Measurements from ENCODE around the gene PTRHD1.

Gene PTRHD1

DNA sequence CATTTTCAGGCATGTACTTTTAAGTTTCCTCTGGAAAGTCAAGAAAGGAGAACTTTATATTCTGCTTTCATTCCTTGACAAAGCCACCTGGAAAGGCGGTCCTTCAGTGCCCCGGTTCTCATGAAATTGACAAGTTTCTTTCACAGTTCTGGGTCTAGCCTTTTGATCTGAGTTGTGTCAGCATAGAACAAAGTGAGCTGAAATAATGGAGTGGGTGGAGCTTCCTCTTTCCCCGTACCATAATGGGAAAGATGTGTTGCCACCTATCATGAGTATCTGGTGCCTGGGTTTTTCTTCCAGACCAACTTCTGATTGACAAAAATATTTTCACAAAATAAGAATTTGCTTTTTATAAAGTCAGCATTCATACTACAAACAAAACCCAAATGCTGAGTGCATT lies 49.3 kb downstream of the PTRHD1 start:
- no peak overlapping the region for H3K4me2 ChIP-seq (ENCODE audit: low read length)
- no peak for TF ChIP-seq EZH2phosphoT487 (IDR thresholded peaks at IDR 0.05; ENCODE audit: low read depth)
- TF ChIP-seq, protein P1, sequence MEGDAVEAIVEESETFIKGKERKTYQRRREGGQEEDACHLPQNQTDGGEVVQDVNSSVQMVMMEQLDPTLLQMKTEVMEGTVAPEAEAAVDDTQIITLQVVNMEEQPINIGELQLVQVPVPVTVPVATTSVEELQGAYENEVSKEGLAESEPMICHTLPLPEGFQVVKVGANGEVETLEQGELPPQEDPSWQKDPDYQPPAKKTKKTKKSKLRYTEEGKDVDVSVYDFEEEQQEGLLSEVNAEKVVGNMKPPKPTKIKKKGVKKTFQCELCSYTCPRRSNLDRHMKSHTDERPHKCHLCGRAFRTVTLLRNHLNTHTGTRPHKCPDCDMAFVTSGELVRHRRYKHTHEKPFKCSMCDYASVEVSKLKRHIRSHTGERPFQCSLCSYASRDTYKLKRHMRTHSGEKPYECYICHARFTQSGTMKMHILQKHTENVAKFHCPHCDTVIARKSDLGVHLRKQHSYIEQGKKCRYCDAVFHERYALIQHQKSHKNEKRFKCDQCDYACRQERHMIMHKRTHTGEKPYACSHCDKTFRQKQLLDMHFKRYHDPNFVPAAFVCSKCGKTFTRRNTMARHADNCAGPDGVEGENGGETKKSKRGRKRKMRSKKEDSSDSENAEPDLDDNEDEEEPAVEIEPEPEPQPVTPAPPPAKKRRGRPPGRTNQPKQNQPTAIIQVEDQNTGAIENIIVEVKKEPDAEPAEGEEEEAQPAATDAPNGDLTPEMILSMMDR (IDR thresholded peaks at IDR 0.05; ENCODE audit: low read depth, low read length), result no peak
- no peaks in the 10 kb centered on the region for H3K9me3 ChIP-seq (ENCODE audit: insufficient read depth, low read length)
- H4K20me1 ChIP-seq (ENCODE audit: insufficient read depth, low read length), result no peaks in the 10 kb centered on the region
- H3K4me1 ChIP-seq (ENCODE audit: low read length), result peaks cover 10% of the 10 kb centered on the region
- H3K9ac ChIP-seq (ENCODE audit: low read length), result no peak overlapping the region
- no peaks in the 10 kb centered on the region for H3K36me3 ChIP-seq (replicated peaks; ENCODE audit: low read depth, low read length)
- H3K4me3 ChIP-seq (ENCODE audit: low read length), result no peak overlapping the region
- H3K79me2 ChIP-seq (ENCODE audit: low read length), result no peaks in the 10 kb centered on the region
- H2AFZ ChIP-seq (ENCODE audit: low read depth, low read length), result no peak overlapping the region
- H3K27ac ChIP-seq (ENCODE audit: low read length), result no peak overlapping the region
- H3K27me3 ChIP-seq (ENCODE audit: low read depth, low read length), result no peaks in the 10 kb centered on the region

DNA sequence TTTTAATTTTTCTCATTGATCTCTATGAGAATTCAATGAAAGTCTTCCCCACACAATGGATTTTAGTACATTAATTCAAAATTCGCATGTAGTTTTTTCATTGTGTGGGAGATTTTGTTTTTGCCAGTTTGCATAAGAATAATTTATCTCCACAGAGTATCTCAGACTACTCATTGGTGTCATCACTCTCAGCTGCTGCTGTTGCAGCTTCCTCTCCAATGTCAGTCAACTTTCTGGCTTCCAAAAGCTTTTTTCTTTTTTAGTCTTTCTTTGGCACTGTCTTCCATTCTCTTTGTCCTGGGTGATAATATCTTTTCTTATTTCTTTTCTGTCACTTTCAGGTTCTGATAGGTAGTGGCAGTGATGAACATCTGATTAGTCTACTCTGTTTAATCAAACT lies 50.5 kb downstream of the PTRHD1 start:
- TF ChIP-seq, protein P1 (IDR thresholded peaks at IDR 0.05; ENCODE audit: low read depth, low read length), result no peak
- TF ChIP-seq EZH2phosphoT487 (IDR thresholded peaks at IDR 0.05; ENCODE audit: low read depth), result no peak
- Histone ChIP-seq H3K4me2 (ENCODE audit: low read length) (no peak overlapping the region), H3K4me3 (ENCODE audit: low read length) (no peak overlapping the region), H3K9me3 (ENCODE audit: insufficient read depth, low read length) (no peaks in the 10 kb centered on the region), H3K27me3 (ENCODE audit: low read depth, low read length) (no peaks in the 10 kb centered on the region), H3K36me3 (replicated peaks; ENCODE audit: low read depth, low read length) (no peaks in the 10 kb centered on the region), H3K79me2 (ENCODE audit: low read length) (no peaks in the 10 kb centered on the region), H3K27ac (ENCODE audit: low read length) (no peak overlapping the region), H3K9ac (ENCODE audit: low read length) (no peak overlapping the region), H3K4me1 (ENCODE audit: low read length) (peaks cover 9% of the 10 kb centered on the region), H4K20me1 (ENCODE audit: insufficient read depth, low read length) (no peaks in the 10 kb centered on the region), H2AFZ (ENCODE audit: low read depth, low read length) (no peak overlapping the region)

DNA sequence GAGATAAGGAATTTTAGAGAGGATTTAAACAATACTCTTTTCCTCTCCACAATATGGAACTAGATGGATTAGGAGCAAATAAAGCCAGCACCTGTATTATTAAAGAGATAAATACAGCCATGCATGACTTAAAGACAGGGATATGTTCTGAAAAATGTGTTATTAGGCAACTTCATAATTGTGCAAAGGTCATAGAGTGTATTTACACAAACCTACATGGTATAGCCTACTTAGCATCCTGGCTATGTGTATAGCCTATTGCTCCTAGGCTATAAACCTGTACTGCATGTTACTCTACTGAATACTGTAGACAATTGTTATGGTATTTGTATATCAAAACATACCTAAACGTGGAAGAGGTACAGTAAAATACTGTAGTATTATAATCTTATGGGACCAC lies 53.0 kb downstream of the PTRHD1 start:
- H2AFZ ChIP-seq (ENCODE audit: low read depth, low read length), result no peak overlapping the region
- H3K27me3 ChIP-seq (ENCODE audit: low read depth, low read length), result no peaks in the 10 kb centered on the region

More for the DNA sequence above, 53.0 kb downstream of the PTRHD1 start:
- Histone ChIP-seq H3K4me2 (ENCODE audit: low read length) (no peak overlapping the region), H3K9me3 (ENCODE audit: insufficient read depth, low read length) (no peaks in the 10 kb centered on the region), H4K20me1 (ENCODE audit: insufficient read depth, low read length) (no peaks in the 10 kb centered on the region), H3K4me3 (ENCODE audit: low read length) (no peak overlapping the region), H3K79me2 (ENCODE audit: low read length) (no peaks in the 10 kb centered on the region), H3K36me3 (replicated peaks; ENCODE audit: low read depth, low read length) (no peaks in the 10 kb centered on the region), H3K27ac (ENCODE audit: low read length) (no peak overlapping the region), H3K9ac (ENCODE audit: low read length) (no peak overlapping the region), H3K4me1 (ENCODE audit: low read length) (peaks cover 3% of the 10 kb centered on the region; the same call in 1 of the 2 replicates)
- TF ChIP-seq, protein P1 (IDR thresholded peaks at IDR 0.05; ENCODE audit: low read depth, low read length), result no peak
- no peak for TF ChIP-seq EZH2phosphoT487 (IDR thresholded peaks at IDR 0.05; ENCODE audit: low read depth)

Measured in OCI-LY3 (cell line).